DOHH2 (cell line): ENCODE measurements around the gene TTLL10.

ENCODE experiments used
- H3F3A ChIP-seq: fragments of 200-600 bp; sonication (generic), shearing (Covaris generic); 2 replicates; pipeline ENCODE4 v1.6.0; 2016; ENCODE audit warnings: antibody characterized with exemption, mild to moderate bottlenecking; ENCODE audit not compliant: control insufficient read depth, insufficient read depth
- H3K27ac ChIP-seq: fragments of 200-600 bp; sonication (generic); 2 replicates; pipeline ENCODE4 v1.5.1; 2014; ENCODE audit warnings: low read depth, mild to moderate bottlenecking, low read length, moderate library complexity
- H3K27me3 ChIP-seq: fragments of 200-600 bp; sonication (generic); 2 replicates; pipeline ENCODE4 v1.6.1; 2014; ENCODE audit warnings: mild to moderate bottlenecking, low read length, mixed read lengths; ENCODE audit not compliant: control insufficient read depth
- H3K36me3 ChIP-seq: fragments of 200-600 bp; sonication (generic); 2 replicates; pipeline ENCODE4 v1.6.1; 2014; ENCODE audit warnings: mild to moderate bottlenecking, low read length, moderate library complexity, mixed read lengths; ENCODE audit not compliant: control insufficient read depth
- H3K4me1 ChIP-seq: fragments of 200-600 bp; sonication (generic); 2 replicates; pipeline ENCODE4 v1.6.1; 2014; ENCODE audit warnings: mild to moderate bottlenecking, low read length, mixed read lengths; ENCODE audit not compliant: control insufficient read depth
- H3K4me2 ChIP-seq: fragments of 200-600 bp; sonication (generic); 2 replicates; pipeline ENCODE4 v1.6.0; 2014; ENCODE audit warnings: mild to moderate bottlenecking, low read length, moderate library complexity
- H3K4me3 ChIP-seq: fragments of 200-600 bp; sonication (generic); 2 replicates; pipeline ENCODE4 v1.5.1; 2014; ENCODE audit warnings: mild to moderate bottlenecking, low read length, mixed read lengths
- H3K79me2 ChIP-seq: fragments of 200-600 bp; sonication (generic); 2 replicates; pipeline ENCODE4 v1.6.1; 2014; ENCODE audit warnings: mild to moderate bottlenecking, low read length, mixed read lengths; ENCODE audit not compliant: control insufficient read depth
- H3K9me2 ChIP-seq: fragments of 200-600 bp; sonication (generic); replicated peaks from 2 replicates; pipeline ENCODE4 v1.6.1; 2014; ENCODE audit warnings: mild to moderate bottlenecking, low read length, mixed read lengths; ENCODE audit not compliant: control insufficient read depth
- H3K9me3 ChIP-seq: fragments of 200-600 bp; sonication (generic); 2 replicates; pipeline ENCODE4 v1.6.1; 2014; ENCODE audit warnings: antibody characterized with exemption, low read length, mixed read lengths; ENCODE audit not compliant: control insufficient read depth, insufficient read depth
- H4K20me1 ChIP-seq: fragments of 200-600 bp; sonication (generic); 2 replicates; pipeline ENCODE4 v1.6.0; 2014; ENCODE audit warnings: low read depth, mild to moderate bottlenecking, antibody characterized with exemption, low read length, moderate library complexity; ENCODE audit not compliant: control insufficient read depth, insufficient read depth
- EZH2phosphoT487 ChIP-seq: fragments of 200-600 bp; sonication (generic); IDR thresholded peaks from 2 replicates; pipeline ENCODE4 v1.6.1; 2017; ENCODE audit warnings: borderline replicate concordance, mild to moderate bottlenecking, antibody characterized with exemption, low read length, moderate library complexity, mixed read lengths
- TF ChIP-seq, protein P1 (sequence below): fragments of 200-600 bp; sonication (generic); IDR thresholded peaks from one replicate; pipeline ENCODE4 v1.5.1; 2014; ENCODE audit warnings: antibody characterized with exemption, mild to moderate bottlenecking, low read depth, low read length; ENCODE audit not compliant: poor library complexity, severe bottlenecking

TTLL10 gene

DNA sequence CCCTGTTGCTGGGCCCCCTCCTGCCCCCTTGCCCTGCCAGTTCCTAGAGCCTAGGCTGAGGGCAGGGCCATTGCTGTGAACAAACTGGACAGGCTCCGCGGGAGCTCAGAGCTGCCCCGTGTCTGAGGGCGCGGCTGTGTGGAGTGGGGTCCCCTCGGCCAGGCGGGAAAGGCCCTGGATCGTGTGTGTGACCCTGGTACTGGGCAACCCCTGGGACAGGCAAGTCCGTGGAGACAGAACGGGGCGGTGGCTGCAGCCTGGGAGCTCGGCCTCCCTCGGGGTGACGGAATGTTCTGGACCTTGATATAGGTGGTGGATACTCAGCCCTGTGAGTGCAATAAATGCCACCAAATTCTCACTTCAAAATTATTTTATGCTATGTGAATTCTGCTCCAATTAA lies 30.0 kb upstream of the TTLL10 start:
- Histone ChIP-seq H3K4me2 (peak overlapping the region; percentile 62), H3K9me2 (no peaks in the 10 kb centered on the region), H3K27me3 (peaks cover 3% of the 10 kb centered on the region; the same call in 1 of the 2 replicates), H3K4me1 (peaks cover 21% of the 10 kb centered on the region), H3K9me3 (no peaks in the 10 kb centered on the region), H3K4me3 (peak overlapping the region; percentile 17; the same call in 1 of the 2 replicates), H3K27ac (peak overlapping the region; percentile 68), H4K20me1 (no peaks in the 10 kb centered on the region), H3F3A (no peaks in the 10 kb centered on the region), H3K36me3 (no peaks in the 10 kb centered on the region), H3K79me2 (no peaks in the 10 kb centered on the region)
- TF ChIP-seq, protein P1, sequence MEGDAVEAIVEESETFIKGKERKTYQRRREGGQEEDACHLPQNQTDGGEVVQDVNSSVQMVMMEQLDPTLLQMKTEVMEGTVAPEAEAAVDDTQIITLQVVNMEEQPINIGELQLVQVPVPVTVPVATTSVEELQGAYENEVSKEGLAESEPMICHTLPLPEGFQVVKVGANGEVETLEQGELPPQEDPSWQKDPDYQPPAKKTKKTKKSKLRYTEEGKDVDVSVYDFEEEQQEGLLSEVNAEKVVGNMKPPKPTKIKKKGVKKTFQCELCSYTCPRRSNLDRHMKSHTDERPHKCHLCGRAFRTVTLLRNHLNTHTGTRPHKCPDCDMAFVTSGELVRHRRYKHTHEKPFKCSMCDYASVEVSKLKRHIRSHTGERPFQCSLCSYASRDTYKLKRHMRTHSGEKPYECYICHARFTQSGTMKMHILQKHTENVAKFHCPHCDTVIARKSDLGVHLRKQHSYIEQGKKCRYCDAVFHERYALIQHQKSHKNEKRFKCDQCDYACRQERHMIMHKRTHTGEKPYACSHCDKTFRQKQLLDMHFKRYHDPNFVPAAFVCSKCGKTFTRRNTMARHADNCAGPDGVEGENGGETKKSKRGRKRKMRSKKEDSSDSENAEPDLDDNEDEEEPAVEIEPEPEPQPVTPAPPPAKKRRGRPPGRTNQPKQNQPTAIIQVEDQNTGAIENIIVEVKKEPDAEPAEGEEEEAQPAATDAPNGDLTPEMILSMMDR, result no peak

DNA sequence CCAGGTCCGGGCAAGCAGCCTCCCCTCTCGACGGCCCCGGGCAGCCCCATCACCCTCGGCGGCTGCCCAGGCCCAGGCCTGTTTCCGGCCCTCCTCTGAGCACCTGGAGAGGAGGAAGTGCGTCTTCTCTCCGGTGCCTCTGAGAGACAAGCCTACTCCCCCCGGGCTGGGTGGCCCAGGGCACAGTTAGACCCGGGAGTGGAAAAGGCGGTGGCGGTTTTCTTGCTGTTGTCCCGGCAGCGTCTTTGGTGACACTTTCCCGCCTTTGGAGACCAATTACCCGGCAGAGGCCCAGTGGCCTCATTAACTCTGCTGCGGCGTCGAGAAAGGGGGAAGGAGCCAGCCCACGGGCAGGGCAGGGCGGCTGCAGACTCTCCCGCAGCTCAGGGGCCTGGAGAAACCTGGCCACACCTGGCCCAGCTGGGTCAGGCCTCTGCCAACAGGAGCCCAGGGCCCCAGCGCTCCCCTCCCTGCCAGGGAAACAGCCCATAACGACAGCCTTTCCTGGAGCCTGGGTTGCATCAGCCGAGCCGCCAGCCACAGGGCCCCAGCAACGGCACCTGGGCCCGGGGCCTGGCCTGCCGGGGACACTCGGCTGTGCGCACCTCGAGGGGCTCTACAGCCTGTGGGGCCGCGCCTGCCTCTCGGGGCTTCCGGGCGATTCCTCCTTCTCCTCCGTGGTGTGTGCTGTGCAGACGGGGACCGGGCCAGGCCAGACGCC lies 29.4 kb upstream of the TTLL10 start:
- no peaks in the 10 kb centered on the region for H4K20me1 ChIP-seq
- H3K27ac ChIP-seq, result peak overlapping the region; percentile 68
- H3K4me3 ChIP-seq, result peak overlapping the region; percentile 46
- H3K27me3 ChIP-seq, result peaks cover 3% of the 10 kb centered on the region; the same call in 1 of the 2 replicates
- H3K9me3 ChIP-seq, result no peaks in the 10 kb centered on the region
- no peaks in the 10 kb centered on the region for H3K9me2 ChIP-seq
- H3K4me1 ChIP-seq, result peaks cover 21% of the 10 kb centered on the region
- no peaks in the 10 kb centered on the region for H3K36me3 ChIP-seq
- peak overlapping the region; percentile 62 for H3K4me2 ChIP-seq
- H3F3A ChIP-seq, result no peaks in the 10 kb centered on the region
- TF ChIP-seq EZH2phosphoT487, result no peak
- TF ChIP-seq, protein P1, result no peak
- no peaks in the 10 kb centered on the region for H3K79me2 ChIP-seq

DNA sequence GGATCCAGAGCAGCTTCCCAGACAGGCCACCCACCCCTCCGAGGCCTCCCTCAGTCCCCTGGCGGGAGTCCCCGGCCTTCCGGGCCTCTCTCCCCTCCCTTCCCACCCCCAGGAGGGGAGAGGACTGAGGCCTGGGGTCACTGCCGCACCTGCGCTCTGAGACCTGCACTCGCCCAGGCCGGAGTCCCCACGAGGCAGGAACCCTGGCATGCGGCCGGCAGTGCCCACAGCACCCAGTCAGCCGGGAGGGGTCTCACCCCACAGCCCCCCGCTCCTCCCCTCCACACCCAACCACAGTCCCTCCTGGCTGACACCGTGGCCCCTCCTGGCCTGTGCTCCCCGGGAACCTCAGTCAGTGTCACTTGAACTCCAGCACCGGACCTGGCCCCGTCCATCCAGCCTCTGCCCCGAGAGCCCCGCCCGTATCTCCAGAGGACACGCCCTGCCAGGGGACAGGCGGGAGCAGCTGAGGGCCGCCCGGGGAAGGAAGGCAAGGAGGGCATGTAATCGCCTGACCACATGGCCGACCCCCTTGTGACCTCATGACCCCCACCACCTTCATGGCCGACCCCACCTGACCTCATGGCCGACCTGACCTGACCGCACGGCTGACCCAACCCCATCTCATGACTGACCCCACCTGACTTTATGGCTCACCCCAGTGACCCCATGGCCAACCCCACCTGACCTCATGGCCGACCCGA lies 28.7 kb upstream of the TTLL10 start:
- peak overlapping the region; percentile 68 for H3K27ac ChIP-seq

More for the DNA sequence above, 28.7 kb upstream of the TTLL10 start:
- Histone ChIP-seq H3K4me3 (0 out of 2 replicates have a peak overlapping the region, but pooled peaks have one; percentile 46), H3K36me3 (no peaks in the 10 kb centered on the region), H4K20me1 (no peaks in the 10 kb centered on the region), H3K4me2 (peak overlapping the region; percentile 62), H3K9me2 (no peaks in the 10 kb centered on the region), H3F3A (no peaks in the 10 kb centered on the region), H3K79me2 (no peaks in the 10 kb centered on the region), H3K27me3 (peaks cover 3% of the 10 kb centered on the region; the same call in 1 of the 2 replicates), H3K9me3 (no peaks in the 10 kb centered on the region), H3K4me1 (peaks cover 21% of the 10 kb centered on the region)
- TF ChIP-seq, protein P1, result no peak
- no peak for TF ChIP-seq EZH2phosphoT487
